HCT116 (cell line): ENCODE results near the gene CTSH. TPM values are rescaled to one million over a fixed set of nuclear protein-coding genes. Genes with fewer than 3 reads are reported as not detected.

ENCODE experiments used
- CEBPB ChIP-seq: IDR thresholded peaks from 2 replicates; pipeline ENCODE4 v1.6.1; 2012; ENCODE audit warnings: low read depth
- JUND ChIP-seq: IDR thresholded peaks from 2 replicates; pipeline ENCODE4 v1.6.1; 2012
- POLR2AphosphoS5 ChIP-seq: IDR thresholded peaks from 2 replicates; pipeline ENCODE4 v1.6.1; 2011; ENCODE audit warnings: mild to moderate bottlenecking, low read depth, low read length, moderate library complexity
- RAD21 ChIP-seq: IDR thresholded peaks from 2 replicates; pipeline ENCODE4 v1.6.1; 2012; ENCODE audit warnings: low read depth, mild to moderate bottlenecking
- SRF ChIP-seq: IDR thresholded peaks from 2 replicates; pipeline ENCODE4 v1.6.1; 2012; ENCODE audit warnings: low read depth
- ZFX ChIP-seq: fragments of 450-650 bp; IDR thresholded peaks from 2 replicates; pipeline ENCODE4 v1.6.1; 2017
- total RNA-seq: library from RNA; stranded (reverse); gene quantifications from one replicate; pipeline ENCODE4 v1.2.1, GENCODE V29; 2021; ENCODE audit not compliant: unreplicated experiment
- TF ChIP-seq, protein P1 (sequence below), 3 experiments: fragments of 200-600 bp in 1 of 3; sonication (generic) in 1 of 3; IDR thresholded peaks in 2 of 3; conservative IDR thresholded peaks in 1 of 3; 2 replicates each; pipeline ENCODE4 v1.5.1; 2012 to 2017; ENCODE audit warnings: low read depth in 2 of 3, low read length in 2 of 3, antibody characterized with exemption in 1 of 3, borderline replicate concordance in 1 of 3, control low read depth in 1 of 3, mild to moderate bottlenecking in 1 of 3, mixed read lengths in 1 of 3, mixed run types in 1 of 3, moderate library complexity in 1 of 3; ENCODE audit not compliant: insufficient read depth in 1 of 3
- TF ChIP-seq, protein P2 (sequence below): IDR thresholded peaks from 2 replicates; pipeline ENCODE4 v1.6.1; 2011; ENCODE audit warnings: mild to moderate bottlenecking, low read length, moderate library complexity; ENCODE audit not compliant: insufficient replicate concordance; ENCODE audit errors: extremely low read depth

CTSH gene
- total RNA-seq, 1 experiment from 2014 or later = 37.5 TPM

DNA sequence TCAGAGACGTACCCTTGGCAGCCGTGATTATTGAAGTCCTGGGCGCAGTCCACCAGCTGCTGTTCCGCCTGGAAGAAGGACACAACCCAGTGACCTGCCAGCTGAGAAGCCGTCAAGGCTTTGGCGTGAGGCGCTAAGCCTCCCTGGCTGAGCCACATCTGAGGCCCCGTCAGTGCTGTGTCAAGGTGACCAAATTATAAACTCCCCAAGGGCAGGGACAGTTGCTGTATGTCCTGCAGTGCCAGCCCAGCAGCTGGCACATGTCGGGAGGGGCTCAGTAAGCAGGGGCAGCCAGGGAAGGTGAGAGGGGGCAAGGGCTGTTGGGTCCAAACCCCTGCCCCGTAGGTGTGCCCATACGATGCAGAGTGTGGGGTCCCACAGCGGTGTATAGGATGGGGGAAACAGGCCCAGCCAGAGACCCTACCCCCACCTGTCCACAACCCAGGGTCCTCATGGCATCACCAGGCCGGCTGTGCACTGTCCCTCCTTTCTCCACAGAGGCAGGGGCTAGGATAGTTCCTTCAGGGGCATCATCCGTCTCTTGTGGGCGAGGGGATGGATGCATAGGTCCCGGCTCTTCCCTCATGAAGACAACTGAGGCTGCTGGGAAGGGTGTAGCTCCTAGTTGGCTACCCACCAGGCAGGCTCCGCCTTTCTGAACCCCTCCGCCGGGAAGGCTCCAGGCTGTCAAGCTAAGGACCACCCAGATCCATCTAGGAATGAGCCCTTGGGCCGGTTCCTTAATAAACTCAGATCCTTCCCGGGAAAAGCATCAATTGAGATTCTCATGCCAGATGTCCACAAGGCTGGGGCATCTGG is 13.2 kb downstream of the CTSH start (continued):
- TF ChIP-seq, protein P1, sequence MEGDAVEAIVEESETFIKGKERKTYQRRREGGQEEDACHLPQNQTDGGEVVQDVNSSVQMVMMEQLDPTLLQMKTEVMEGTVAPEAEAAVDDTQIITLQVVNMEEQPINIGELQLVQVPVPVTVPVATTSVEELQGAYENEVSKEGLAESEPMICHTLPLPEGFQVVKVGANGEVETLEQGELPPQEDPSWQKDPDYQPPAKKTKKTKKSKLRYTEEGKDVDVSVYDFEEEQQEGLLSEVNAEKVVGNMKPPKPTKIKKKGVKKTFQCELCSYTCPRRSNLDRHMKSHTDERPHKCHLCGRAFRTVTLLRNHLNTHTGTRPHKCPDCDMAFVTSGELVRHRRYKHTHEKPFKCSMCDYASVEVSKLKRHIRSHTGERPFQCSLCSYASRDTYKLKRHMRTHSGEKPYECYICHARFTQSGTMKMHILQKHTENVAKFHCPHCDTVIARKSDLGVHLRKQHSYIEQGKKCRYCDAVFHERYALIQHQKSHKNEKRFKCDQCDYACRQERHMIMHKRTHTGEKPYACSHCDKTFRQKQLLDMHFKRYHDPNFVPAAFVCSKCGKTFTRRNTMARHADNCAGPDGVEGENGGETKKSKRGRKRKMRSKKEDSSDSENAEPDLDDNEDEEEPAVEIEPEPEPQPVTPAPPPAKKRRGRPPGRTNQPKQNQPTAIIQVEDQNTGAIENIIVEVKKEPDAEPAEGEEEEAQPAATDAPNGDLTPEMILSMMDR (IDR thresholded peaks at IDR 0.05 in 2 of 3, conservative IDR thresholded peaks at IDR 0.05 in 1 of 3; ENCODE audit: borderline replicate concordance in 1 of 3, insufficient read depth in 1 of 3, low read depth in 2 of 3, low read length in 2 of 3) = no peak
- TF ChIP-seq ZFX = no peak
- TF ChIP-seq RAD21 = no peak
- no peak for TF ChIP-seq CEBPB
- no peak for TF ChIP-seq SRF
- TF ChIP-seq JUND = no peak
- TF ChIP-seq, protein P2, sequence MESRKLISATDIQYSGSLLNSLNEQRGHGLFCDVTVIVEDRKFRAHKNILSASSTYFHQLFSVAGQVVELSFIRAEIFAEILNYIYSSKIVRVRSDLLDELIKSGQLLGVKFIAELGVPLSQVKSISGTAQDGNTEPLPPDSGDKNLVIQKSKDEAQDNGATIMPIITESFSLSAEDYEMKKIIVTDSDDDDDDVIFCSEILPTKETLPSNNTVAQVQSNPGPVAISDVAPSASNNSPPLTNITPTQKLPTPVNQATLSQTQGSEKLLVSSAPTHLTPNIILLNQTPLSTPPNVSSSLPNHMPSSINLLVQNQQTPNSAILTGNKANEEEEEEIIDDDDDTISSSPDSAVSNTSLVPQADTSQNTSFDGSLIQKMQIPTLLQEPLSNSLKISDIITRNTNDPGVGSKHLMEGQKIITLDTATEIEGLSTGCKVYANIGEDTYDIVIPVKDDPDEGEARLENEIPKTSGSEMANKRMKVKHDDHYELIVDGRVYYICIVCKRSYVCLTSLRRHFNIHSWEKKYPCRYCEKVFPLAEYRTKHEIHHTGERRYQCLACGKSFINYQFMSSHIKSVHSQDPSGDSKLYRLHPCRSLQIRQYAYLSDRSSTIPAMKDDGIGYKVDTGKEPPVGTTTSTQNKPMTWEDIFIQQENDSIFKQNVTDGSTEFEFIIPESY = no peak
- TF ChIP-seq POLR2AphosphoS5 = no peak
